HG02885 (cell line): ENCODE data around the gene DAAM1.

ENCODE experiments used
- ATAC-seq: cut with Tn5 transposase; IDR thresholded peaks from one replicate; pipeline ENCODE4 v1.9.1; 2021; ENCODE audit warnings: mild to moderate bottlenecking; ENCODE audit not compliant: unreplicated experiment, poor library complexity

DAAM1 gene

DNA sequence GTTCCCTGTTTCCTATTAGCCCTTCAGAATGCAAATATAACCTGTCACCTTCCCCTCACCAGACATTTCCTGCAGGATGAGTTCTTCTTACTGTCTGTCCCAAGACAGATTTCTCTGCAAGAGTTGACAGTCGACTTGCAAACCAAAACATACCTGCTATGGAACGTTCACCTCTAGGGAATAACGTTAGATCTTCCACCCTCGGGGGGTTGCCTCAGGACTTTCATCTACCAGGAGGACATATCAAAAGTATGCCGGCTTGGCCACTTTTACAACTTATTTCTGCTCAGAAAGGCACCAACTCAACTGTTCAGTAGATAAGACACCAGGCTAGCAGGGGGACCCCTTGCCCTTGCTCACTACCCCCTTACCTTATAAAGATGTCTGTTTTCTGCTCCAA lies 92.5 kb downstream of the DAAM1 start:
- ATAC-seq, result no peak

DNA sequence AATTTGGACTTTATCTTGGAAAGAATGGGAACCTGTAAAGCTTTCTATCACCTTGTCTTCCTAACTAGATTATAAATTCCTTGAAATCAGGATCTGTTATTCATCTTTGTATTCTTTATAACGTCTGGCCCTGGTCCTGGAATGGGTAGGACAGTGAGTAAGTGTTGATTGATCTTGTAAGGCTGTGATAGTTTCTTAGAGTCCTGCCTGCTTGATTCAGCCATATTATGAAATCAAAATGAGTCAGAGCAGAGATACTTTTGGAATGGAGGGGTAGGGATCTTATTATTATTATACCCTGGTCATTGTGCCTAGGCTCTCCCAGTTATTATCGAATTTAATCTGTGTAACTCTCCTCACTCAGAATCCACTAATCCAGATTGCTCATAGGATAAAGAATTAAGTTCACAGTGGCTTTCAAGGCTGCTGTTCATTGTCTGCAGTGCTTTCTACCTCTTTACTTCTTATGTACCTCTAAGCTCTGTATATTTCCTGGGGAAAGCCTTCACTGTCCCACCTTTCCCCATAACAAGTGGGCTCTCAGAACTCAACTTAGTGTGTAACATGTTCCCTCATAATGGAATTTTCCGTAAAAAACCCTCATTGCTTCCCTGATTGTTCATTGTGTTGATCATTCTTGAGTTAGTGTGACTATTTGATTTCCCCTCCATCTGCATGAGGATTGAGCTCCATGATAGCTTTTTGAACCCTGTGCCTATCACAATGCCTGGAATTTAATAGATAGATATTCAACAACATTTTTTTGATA lies 93.3 kb downstream of the DAAM1 start:
- no peak for ATAC-seq

DNA sequence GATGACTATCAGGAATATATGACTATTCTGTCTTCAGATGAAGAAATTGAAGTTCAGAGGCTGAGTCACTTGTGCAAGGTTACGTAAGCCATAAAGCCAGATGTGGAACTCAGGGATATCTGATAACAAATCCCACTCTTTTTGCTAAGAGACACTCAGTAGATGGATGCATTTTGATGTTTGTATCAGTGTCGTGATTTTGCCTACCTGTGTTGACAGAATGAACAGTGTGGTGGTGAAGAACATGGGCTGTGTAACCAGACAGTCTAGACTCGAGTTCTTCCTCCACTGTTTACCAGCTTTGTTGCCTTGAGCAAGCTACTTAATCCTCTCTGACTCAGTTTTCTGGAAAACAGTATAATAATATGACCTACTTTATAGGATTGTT lies 93.9 kb downstream of the DAAM1 start:
- ATAC-seq, result no peak

DNA sequence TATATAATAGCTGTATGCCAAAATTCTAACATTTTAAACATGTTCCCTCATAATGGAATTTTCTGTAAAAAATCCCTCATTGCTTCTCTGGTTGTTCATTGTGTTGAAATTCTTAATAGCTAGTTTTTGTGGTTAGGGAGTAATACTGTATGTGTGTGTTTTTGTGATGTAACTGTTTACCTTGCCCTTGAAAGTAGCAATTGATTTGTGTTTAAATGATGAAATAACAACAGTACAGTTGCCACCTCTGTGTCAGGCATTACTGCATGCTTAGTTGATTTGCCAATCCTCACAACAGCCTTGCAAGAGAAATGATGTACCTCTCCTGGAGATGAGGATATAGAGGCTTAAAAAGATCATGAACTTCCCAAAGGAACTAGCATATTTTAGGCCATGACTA lies 94.9 kb downstream of the DAAM1 start:
- no peak for ATAC-seq

DNA sequence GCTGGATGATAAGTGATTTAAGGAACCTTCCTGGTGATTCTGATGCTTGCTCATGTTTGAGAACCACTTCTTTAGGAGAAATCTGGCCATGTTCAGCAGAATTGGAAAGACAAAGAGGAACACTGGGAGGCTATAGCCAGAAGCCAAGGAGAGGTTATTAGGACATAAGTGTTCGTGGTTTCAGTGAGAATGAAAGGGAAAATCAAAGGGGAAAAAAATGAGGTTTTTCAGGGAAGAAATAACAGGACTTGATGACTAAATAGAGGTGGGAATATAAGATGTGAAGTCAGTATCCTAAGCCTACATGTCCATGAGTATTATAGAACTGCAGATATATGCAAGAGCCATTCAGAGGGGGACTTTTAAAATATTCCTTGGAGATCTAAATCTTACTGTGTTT lies 95.6 kb downstream of the DAAM1 start:
- no peak for ATAC-seq

DNA sequence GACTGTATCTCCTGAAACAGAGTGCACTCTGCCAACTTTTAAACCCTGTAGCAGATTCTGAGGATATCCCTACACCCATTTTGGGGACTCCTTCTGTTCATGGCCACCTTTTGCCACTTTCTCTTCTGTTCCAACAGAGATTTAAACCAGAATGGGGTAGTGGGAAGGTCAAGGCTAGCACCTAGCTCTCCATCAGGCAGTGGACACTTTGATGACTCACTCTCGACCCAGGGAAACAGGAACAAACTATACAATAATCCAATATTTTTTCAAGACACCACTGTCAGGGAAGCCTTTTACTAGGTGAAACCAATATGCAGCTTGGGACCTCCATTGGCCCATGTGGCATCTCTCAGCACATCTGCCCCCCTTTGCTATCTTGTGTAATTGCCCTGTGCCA lies 103.6 kb downstream of the DAAM1 start:
- no peak for ATAC-seq

DNA sequence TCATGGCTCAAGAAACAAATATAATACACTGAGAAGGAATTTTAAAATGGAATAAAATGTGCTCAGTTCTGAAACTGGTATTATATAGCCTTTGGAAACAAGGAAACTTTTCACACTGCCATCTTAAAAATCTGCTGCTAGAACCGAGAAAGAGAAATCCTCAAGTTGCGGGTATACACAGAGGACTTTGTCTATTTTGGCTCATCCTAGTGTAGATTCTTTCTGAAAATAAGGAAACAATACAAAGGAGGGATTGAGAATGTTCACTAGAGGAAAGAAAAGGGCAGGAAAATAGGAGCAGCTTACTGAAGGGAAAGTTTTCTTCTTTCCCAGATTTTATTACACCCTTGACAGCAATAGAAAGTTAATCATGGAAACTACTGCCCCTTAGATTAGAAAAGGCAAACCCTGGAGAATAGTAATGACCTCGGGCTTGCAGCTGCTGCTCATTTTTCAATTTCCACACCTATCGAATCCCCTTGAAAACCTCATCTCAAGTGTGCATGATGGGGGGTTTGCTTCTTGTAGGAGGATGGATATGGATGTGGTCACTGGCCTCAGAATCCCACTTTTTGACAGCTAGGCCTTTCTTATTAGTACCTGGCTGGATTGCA lies 104.6 kb downstream of the DAAM1 start:
- ATAC-seq, result no peak

DNA sequence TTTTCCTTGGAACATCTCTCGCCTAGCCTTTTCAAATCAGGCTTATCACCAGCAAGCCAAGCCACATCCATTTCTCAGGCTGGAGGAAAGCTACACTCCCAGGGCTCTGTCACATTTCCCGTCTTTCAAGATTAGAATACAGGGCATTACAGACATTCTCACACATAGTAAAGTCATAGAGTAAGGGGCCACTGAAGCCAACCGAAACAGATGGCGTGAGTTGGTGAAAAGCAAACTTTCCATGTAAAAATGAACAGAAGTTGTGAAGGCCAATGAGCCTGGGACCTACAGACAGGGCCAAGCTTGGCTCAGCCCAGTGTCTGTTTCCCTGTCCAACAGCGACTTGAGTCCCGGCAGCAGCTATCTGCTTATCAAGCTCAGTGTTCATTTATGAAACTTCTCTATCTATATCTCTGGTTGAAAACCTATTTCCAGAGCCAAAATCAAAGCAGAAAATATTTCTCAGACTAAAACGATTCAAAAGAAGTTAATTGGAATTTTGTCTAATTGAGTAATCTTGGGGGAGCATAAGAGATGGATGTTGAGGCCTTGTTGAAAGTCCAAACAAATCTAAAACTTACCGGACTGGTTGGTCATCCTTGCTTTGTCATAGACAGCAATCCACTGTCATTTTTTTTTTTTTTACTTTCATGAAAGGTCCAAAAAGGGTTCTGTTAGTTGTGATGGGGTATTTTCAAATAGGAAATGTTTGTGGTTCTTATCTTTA lies 105.6 kb downstream of the DAAM1 start:
- ATAC-seq, result no peak

DNA sequence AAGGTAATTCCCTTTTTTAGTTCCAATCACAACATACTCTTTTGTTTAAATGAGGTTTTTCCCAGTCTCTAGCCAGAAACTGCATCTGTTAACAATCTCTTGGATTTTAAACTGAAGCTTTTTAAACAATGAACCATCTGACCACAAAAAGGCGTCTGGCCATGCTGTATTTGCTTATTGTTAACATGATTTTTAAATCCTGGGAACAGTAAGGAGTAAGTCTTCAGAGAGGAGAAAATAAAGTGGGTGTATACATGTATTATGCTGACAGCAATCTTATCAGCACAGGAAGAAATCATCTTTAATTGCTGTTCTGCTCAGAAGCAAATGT lies 106.2 kb downstream of the DAAM1 start:
- ATAC-seq, result no peak

DNA sequence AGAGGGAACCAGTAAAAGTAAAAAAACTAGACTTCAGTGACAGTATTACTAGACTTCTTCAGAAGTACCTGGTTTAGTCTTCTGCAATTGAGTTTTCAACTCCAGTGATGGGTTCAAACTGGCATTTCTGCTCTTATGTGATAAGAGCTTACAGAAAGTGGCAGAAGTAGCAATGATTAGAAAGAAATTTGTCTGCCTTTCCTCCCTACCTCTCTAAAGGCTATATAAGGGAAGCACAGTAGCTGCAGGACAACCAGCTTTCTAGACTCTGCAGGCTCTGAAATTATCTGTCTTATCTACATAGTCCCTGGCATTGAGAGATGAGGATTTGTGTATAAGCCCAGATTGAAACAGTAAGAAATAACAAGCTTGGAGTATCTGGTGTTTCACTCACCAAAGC lies 107.5 kb downstream of the DAAM1 start:
- ATAC-seq, result no peak

DNA sequence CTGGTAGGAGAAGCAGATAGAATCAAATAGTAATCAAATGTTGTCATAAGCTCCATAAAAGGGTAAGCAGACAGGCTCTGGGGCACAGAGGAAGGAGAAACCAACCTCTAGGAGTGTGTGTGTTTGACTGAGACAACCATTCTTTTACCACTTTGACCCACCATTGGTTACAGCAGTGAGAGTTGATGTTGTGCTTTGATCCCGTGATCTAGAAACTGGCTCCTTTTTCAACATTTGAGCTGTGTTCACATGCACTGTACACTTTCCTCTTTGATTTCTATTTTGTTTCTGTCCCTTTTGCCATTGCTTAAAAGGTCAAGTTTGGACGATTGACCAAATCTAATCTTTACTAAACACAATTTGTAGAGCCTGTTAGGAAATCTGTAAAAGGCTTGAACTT lies 108.0 kb downstream of the DAAM1 start:
- ATAC-seq, result no peak

DNA sequence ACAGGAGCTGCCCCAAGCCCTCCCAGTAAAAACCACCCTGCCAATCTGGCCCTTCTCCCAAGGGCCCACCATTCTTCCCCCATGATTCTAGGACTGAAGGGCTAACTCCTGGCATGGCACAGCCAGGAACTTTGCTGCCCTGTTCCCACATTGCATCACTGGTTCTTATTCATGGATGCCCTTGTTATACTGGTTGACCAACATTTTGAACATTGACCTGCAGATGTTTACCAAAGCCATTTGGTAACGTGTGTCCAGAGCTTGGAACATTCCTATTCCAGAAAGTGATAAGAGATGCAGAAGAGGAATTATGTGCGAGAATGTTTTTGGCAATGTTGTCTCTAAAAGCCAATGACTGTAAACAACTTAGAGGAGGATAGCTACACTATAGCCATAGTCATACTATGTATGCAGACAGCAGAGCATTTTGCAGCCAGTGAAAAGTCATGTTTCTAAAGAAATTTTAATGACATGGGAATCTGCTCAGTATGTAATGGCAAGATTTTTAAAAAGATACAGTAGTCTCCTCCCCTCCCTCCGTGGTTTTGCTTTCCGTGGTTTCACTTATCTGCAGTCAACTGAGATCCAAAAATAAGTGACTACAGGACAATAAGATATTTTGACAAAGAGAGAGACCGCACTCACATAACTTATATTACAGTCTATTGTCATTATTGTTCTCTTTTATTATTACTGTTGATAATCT lies 108.8 kb downstream of the DAAM1 start:
- ATAC-seq, result no peak

DNA sequence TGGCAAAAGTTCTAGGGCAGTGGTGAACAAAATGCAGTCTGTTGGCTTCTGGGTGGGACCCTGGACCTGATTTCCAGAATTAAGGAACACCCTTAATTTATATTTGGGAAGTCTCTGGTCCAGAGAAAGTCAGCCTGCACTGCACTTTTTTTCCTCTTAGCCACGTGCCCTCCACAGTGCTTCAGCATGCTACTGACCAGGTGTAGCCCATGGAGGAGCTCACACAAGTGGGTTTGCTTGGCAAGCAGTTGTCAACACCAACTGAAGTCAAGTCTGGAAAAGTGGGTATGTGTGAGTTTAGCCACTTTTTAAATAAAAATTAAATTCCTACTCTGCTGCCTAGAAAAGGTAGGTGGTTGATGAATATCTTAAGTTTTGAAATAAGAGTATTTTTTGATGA lies 111.3 kb downstream of the DAAM1 start:
- no peak for ATAC-seq

DNA sequence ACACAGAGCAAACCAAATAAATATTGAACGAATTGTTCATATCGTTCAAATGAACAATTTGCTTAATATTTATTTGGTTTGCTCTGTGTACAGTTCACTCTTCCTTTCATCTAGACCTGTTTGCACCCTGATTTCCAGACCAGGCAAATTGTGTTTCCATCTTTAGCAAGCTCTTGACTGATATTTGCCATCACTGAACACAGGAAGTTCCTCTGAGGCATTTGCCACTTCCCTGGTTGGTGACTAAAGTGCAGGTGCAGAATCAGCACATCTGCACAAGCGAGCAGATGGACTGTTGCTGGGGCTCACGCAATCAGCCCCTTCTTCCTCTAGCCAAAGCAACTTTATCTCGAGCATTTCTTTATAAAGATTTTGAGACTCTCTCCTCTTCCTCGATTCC lies 112.9 kb downstream of the DAAM1 start:
- ATAC-seq, result peak; percentile 86

DNA sequence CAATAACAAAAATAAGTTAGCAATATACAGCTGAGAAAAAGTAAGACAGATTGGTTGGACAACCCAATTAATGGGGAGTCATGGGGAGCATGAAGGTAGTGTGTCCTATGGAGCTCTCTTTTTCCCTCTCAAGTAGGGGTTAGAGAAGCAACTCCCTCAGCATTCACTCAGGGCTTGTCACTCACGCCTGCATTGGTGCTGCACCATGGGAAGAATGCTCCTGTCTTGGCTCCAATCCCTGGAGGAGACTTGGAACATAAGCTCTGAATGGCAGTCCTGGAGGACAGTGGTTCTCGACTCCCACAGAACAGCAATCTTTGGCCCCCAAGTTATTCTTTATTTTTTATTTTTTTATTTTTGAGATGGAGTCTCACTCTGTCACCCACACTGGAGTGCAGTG lies 113.8 kb downstream of the DAAM1 start:
- no peak for ATAC-seq

DNA sequence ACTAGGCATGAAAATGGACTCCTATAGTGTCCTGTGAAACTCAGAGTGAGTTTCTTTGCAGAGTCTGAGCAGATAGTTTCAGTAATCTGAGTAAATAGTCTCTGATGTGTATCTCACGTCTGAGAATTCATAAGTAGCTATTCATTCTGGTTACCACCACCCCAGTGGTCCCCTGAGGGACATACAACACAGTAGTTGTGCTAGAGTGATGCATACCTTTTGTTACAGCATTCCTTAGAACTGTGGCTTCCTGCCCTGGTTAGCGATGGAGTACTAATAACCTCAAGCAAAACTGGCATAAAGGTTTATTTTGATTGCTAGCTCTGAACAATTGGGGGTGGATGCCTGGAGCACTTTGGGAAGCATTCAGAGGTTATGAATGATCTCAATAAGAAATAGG lies 114.7 kb downstream of the DAAM1 start:
- no peak for ATAC-seq

DNA sequence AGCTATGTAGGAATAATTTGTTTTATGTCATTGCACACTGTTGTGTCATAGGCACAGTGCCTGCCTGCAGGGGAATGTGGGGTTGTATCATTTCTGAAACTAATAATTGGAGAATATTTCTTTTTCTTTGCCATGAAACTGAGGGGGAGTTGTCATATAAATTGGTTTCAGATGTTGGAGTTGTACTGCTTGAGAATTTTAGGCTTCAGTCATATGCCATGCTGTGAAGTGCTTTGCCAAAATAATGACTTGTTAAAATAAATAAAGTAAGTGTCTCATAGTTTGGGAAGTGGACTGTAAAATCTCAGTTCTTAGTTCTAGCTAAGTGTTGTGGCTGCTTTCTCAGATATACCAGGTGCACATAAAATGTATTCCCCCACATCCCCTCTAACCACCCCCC lies 116.8 kb downstream of the DAAM1 start:
- ATAC-seq, result no peak

DNA sequence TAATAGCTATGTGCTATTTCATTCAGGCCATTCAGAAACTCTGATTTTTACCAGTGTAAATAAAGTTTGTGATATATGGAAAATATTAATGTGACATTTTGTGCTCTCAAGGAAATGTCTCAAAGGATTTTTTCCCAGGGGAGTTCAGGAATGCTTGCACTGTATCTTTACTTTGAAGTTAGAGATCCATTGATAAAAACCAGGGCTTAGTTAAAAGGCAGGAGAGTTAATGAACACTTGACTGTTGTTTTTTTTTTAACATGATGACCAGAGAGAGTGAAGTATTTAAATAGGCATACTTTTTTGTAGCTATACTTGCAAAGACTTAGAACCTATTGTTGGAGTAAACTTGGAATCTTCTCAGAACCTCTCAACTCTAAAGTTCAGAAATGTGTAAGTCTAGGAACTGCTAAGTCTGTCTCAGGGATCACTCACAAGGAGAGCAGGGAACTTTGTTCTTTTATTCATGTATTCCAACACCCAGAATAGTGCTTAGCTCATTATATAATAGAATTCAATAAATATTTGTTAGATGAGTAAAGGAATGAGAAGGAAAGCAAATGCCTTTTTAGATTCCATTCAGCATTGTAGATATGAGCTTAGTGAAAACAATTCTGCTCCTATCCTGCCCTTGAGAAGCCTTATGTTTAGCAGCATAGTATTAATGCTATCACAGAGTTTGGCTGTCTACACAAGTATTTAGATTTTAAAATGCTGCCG lies 117.5 kb downstream of the DAAM1 start:
- no peak for ATAC-seq

DNA sequence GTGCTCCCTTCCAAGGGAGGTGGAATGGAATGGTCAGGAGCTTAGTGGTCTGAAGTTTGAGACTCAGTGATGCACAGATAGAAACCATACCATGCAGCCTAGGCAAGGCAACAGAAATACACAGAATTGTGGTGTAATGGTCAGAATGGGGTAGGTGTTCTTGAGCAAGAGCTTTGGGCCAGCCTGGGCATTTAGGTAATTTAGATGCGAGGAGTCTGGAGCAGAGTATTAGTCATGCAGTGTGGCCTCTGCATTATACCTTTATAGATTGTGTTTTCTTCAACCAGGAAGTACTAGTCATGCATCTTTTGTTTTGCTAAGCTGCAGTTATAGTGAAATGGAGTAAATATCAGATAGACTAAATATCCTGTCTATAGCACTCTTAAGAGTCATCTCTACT lies 118.3 kb downstream of the DAAM1 start:
- no peak for ATAC-seq

DNA sequence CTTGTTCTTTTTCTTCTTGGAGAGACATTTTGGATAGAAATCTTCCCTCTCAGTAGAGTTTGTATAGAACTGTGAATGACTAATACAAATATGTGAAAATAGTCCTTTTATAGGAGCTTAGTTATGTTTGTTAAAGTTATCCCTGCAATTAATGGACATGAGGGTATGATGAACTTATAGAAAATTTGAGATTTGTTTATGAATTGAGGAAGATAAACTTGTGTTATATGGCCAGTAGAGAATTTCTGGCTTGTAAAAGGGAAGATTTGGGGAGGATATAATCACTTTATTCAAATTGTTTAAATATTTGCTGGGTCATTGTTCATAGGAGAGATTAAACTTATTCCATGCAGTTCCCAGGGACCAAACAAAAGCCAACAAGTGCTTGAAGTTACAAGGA lies 119.6 kb downstream of the DAAM1 start:
- no peak for ATAC-seq

DNA sequence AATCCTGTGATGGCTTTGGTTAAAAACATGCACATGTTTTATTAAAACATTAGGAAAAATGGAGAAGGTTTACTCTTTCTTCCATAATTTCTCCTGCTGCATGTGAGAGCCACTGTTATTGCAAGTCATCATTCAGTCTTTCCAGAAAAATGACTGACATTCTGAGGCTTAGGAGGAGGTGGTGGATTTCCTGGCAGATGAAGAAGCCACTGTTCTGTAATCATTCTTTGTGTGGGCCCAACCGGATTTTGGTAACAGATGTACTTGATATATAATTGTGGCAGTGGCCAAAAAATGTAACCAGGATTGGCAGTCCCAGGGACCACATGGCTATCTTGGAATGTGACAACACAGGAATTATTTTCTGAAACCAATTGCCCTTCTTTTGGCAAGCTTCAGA lies 120.2 kb downstream of the DAAM1 start:
- ATAC-seq, result no peak
